Measurements from ENCODE around the gene ARNT2.

- TF ChIP-seq, protein P1, sequence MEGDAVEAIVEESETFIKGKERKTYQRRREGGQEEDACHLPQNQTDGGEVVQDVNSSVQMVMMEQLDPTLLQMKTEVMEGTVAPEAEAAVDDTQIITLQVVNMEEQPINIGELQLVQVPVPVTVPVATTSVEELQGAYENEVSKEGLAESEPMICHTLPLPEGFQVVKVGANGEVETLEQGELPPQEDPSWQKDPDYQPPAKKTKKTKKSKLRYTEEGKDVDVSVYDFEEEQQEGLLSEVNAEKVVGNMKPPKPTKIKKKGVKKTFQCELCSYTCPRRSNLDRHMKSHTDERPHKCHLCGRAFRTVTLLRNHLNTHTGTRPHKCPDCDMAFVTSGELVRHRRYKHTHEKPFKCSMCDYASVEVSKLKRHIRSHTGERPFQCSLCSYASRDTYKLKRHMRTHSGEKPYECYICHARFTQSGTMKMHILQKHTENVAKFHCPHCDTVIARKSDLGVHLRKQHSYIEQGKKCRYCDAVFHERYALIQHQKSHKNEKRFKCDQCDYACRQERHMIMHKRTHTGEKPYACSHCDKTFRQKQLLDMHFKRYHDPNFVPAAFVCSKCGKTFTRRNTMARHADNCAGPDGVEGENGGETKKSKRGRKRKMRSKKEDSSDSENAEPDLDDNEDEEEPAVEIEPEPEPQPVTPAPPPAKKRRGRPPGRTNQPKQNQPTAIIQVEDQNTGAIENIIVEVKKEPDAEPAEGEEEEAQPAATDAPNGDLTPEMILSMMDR (IDR thresholded peaks at IDR 0.05; ENCODE audit: low read length): no peak
- TF ChIP-seq EZH2 (IDR thresholded peaks at IDR 0.05; ENCODE audit: borderline replicate concordance, low read length): no peak
Measured at GRCh38 chr15:80565398-80565797, 161.2 kb downstream of the ARNT2 start.

Measured in OCI-LY1 (cell line).